Kidney epithelial cell (primary cell): Measurements from ENCODE around the gene IGSF21. TPM values are rescaled to one million over a fixed set of nuclear protein-coding genes. Genes with fewer than 3 reads are reported as not detected.

Source experiments
- DNase-seq: peaks from one replicate; pipeline ENCODE4 v3.0.0-alpha.2; 2010; ENCODE audit warnings: low read depth
- H3K27me3 ChIP-seq: 2 replicates; pipeline ENCODE4 v1.6.0; 2011; ENCODE audit warnings: low read length; ENCODE audit not compliant: control insufficient read depth, insufficient read depth
- H3K36me3 ChIP-seq: 2 replicates; pipeline ENCODE4 v1.5.1; 2011; ENCODE audit warnings: low read length; ENCODE audit not compliant: control insufficient read depth, insufficient read depth
- H3K4me3 ChIP-seq: 2 replicates; pipeline ENCODE4 v1.5.1; 2011; ENCODE audit warnings: low read depth, mild to moderate bottlenecking, control low read depth, low read length
- total RNA-seq: library from RNA; depleted of rRNA; stranded (reverse); fragments of >200 nt; gene quantifications from 2 replicates; pipeline ENCODE4 v1.2.3, GENCODE V29; 2015
- TF ChIP-seq, protein P1 (sequence below): IDR thresholded peaks from 2 replicates; pipeline ENCODE4 v1.5.1; 2011; ENCODE audit warnings: mild to moderate bottlenecking, moderate library complexity, low read length, control low read depth, inconsistent platforms; ENCODE audit not compliant: insufficient read depth, poor library complexity, severe bottlenecking

Gene IGSF21
- total RNA-seq, 1 donor from 2014 or later, result not detected

DNA sequence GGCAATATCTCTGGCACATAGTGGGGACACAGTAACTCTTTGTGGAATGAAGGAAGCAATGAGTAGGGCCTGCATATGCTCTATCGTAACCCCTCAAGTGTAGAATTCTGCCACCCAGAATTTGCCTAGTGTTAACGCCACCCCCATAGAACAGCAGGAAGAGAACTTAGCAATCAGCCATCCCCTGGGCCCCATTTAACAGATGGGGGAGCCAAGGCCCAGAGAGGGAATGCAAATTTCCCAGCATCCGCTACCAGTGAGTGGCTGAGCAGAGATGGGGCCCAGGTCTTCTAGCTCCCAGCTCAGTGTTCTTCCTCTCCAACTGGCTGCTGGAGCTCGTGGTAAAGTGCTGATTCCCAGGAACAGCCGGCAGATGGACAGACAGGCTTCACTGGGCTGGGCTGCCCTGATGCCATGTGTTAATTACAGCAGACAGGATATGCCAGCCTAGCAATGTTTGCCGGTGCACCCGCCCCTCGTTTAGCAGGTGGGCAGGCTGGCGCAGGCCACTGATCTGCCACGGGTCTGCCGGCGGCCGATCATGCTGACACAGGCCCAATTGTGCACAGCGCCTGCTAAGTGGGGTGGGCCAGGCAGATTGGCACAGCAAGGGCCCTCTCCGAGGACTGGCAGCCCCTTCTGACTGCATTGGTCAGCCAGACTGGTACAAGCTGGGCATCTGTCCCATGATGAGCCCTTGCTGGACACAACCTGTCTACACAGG is 171.9 kb downstream of the IGSF21 start:
- TF ChIP-seq, protein P1, sequence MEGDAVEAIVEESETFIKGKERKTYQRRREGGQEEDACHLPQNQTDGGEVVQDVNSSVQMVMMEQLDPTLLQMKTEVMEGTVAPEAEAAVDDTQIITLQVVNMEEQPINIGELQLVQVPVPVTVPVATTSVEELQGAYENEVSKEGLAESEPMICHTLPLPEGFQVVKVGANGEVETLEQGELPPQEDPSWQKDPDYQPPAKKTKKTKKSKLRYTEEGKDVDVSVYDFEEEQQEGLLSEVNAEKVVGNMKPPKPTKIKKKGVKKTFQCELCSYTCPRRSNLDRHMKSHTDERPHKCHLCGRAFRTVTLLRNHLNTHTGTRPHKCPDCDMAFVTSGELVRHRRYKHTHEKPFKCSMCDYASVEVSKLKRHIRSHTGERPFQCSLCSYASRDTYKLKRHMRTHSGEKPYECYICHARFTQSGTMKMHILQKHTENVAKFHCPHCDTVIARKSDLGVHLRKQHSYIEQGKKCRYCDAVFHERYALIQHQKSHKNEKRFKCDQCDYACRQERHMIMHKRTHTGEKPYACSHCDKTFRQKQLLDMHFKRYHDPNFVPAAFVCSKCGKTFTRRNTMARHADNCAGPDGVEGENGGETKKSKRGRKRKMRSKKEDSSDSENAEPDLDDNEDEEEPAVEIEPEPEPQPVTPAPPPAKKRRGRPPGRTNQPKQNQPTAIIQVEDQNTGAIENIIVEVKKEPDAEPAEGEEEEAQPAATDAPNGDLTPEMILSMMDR, result no peak

GRCh38 chr1:18280956-18281355 is 173.4 kb downstream of the IGSF21 start:
- TF ChIP-seq, protein P1, result no peak
- peaks cover 16% of the 10 kb centered on the region for H3K27me3 ChIP-seq

More for the DNA sequence above, 171.9 kb downstream of the IGSF21 start:
- no peak overlapping the region for H3K4me3 ChIP-seq
- peaks cover 7% of the 10 kb centered on the region for H3K27me3 ChIP-seq
- no peak for DNase-seq
- no peaks in the 10 kb centered on the region for H3K36me3 ChIP-seq

GRCh38 chr1:18282851-18283600 is 175.4 kb downstream of the IGSF21 start:
- no peak overlapping the region for H3K4me3 ChIP-seq
- TF ChIP-seq, protein P1, result no peak
- H3K36me3 ChIP-seq, result no peaks in the 10 kb centered on the region
- H3K27me3 ChIP-seq, result peaks cover 16% of the 10 kb centered on the region
- no peak for DNase-seq

More at GRCh38 chr1:18280956-18281355, 173.4 kb downstream of the IGSF21 start:
- DNase-seq, result no peak
- Histone ChIP-seq H3K4me3 (no peak overlapping the region), H3K36me3 (no peaks in the 10 kb centered on the region)

DNA sequence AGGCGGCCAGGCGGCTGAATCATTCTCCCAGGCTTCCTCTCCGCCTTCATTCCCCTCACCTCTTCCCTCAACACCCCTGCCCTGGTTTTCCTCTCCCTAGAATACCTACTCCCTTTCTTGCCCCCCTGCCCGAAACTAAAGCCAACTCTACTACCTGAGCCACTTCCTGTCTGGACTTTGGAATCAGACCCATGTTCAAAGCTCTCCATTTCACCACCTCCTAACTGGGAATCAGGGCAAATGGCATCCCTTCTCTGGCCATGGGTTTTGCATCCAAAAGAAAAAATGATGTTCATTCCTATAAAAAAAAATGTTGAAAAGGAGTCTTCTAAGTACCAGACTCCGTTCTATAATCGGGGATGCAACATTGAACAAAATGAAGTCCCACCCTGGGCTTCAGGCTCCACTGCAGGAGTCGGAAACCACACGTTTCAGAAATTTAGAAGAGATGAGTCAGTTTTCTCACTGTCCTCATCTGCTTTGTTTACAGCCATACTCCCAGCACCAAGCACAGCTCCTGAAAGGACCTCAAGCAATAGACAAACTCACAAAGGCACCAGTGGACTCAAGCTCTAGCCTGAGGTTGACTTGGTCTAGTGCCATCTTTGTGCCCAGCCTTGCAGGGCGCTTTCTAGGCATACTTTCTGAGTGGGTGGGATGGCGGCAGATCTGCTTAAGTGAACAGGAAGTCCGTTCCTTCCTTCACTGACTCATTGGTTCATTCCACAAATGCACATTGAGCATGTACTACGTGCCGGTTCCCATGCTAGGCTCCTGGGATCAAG is 176.2 kb downstream of the IGSF21 start:
- DNase-seq, result no peak
- H3K27me3 ChIP-seq, result peaks cover 16% of the 10 kb centered on the region
- no peak overlapping the region for H3K4me3 ChIP-seq
- H3K36me3 ChIP-seq, result no peaks in the 10 kb centered on the region
- TF ChIP-seq, protein P1, result no peak

DNA sequence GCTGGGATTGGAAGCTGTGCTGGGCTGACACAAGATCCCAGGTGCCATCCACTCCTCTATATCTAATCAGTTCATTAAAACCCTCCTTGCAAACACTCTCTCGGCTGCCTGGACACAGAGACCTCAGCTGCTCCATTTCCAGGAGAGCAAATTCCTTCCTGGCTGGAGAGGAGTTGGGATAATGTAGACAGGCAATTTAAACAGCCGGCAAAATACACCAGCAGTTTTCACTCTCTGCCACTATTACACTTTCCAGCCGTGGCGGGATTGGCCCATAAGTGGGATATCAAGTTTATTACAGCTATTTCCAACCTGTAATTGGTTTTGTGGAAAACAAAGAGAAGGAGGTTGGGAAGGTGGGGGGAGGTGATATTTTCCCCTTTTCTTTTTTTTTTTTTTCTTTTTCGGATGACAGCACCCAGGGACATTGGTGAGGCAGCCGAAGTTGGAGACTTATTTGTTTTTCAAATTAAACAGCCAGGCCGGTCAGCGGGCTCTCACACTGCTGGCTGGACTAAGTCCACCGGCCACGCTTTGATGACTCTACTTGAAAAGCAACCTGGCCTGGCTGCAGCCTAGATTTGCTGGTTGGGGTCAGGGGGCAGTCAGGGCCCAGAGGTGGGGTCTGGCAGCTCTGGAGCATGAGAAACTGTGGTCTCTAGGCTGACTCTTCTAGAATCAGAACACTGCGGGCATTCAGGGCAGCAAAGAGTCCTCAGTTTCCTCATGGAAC is 177.4 kb downstream of the IGSF21 start:
- Histone ChIP-seq H3K4me3 (no peak overlapping the region), H3K36me3 (no peaks in the 10 kb centered on the region), H3K27me3 (peaks cover 16% of the 10 kb centered on the region)
- no peak for DNase-seq
- TF ChIP-seq, protein P1, result no peak
